Activated CD4-positive, alpha-beta T cell treated with anti-CD3 and anti-CD28 coated beads, Interleukin-2, amount 10 ng/mL, durations not matched to agents 7 days and 5 days (primary cell): Measurements from ENCODE around the gene CFI. TPM values are rescaled to one million over a fixed set of nuclear protein-coding genes. Genes with fewer than 3 reads are reported as not detected.
A peak's percentile ranks its signal among the peaks of the same experiment; 100 is the strongest.

Source experiments
- CTCF ChIA-PET: fragments of 350-600 bp; sonication (Branson Sonifier 250); formaldehyde crosslinking; loops from one replicate; lab custom pipeline; 2021; ENCODE audit warnings: antibody characterized with exemption; lab: Charles Lee
- POLR2A ChIA-PET: fragments of 350-600 bp; sonication (Branson Sonifier 250); formaldehyde crosslinking; loops from one replicate; lab custom pipeline; 2021; ENCODE audit warnings: antibody characterized with exemption; lab: Charles Lee
- DNase-seq: peaks from one replicate; pipeline ENCODE4 v3.0.0-alpha.2; 2020
- H3K27ac Mint-ChIP-seq: one replicate; pipeline ENCODE4 v1.8.0; 2021; ENCODE audit warnings: mild to moderate bottlenecking, moderate library complexity, mixed read lengths
- H3K27me3 Mint-ChIP-seq: one replicate; pipeline ENCODE4 v1.8.0; 2021; ENCODE audit warnings: mixed read lengths
- H3K36me3 Mint-ChIP-seq: one replicate; pipeline ENCODE4 v1.8.0; 2021; ENCODE audit warnings: low read depth, mixed read lengths
- H3K4me1 Mint-ChIP-seq: one replicate; pipeline ENCODE4 v1.8.0; 2021; ENCODE audit warnings: mixed read lengths
- H3K4me3 Mint-ChIP-seq: one replicate; pipeline ENCODE4 v1.8.0; 2021; ENCODE audit warnings: mild to moderate bottlenecking, moderate library complexity, mixed read lengths
- H3K9me3 Mint-ChIP-seq: one replicate; pipeline ENCODE4 v1.8.0; 2021; ENCODE audit warnings: mixed read lengths
- total RNA-seq, 2 experiments: library from RNA; stranded (reverse); gene quantifications; one replicate each; pipeline ENCODE4 v1.2.3, GENCODE V29; 2021

Gene CFI
- total RNA-seq, 2 experiments from 2014 or later = not detected

DNA sequence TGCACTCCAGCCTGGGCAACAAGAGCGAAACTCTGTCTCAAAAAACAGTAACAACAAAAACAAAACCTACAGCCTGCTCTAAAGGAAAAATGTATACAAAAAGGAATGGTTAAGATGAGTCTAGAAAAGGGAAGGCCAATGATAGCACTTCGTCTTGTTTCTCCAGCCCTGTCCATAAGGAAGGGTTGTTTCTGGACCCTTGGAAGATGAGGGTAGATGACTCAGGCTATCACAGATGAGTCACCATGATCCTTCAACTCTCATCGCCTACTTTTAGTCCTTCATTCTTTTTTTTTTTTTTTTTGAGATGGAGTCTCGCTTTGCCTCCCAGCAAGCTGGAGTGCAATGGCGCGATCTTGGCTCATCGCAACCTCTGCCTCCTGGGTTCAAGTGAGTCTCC is 80.8 kb downstream of the CFI start:
- H3K9me3 Mint-ChIP-seq = peaks cover 4% of the 10 kb centered on the region
- H3K27ac Mint-ChIP-seq = no peak overlapping the region
- peaks cover 8% of the 10 kb centered on the region for H3K4me1 Mint-ChIP-seq
- no peaks in the 10 kb centered on the region for H3K27me3 Mint-ChIP-seq
- CTCF ChIA-PET = interaction anchor here (1.0 kb wide), 1 partner anchor 21 kb away, joined by 3 read pairs; no protein-coding TSS in a partner anchor
- POLR2A ChIA-PET = no interaction called here
- H3K4me3 Mint-ChIP-seq = no peak overlapping the region
- DNase-seq = no peak
- H3K36me3 Mint-ChIP-seq = peaks cover 24% of the 10 kb centered on the region

DNA sequence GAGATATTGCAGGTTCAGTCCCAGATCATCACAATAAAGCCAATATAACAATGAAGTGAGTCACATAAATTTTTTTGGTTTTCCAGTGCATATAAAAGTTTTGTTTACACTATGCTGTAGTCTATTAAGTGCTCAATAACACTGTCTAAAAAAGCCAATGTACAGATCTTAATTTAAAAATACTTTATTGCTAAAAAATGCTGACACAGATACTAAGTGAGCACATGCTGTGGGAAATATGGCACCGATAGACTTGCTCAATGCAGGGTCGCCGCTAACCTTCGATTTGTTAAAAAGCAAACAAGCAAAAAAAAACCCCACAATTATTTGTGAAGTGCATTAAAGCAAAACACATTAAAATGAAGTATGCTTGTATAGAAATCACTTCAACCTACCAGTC is 82.2 kb downstream of the CFI start:
- H3K4me1 Mint-ChIP-seq = peaks cover 9% of the 10 kb centered on the region
- H3K27ac Mint-ChIP-seq = no peak overlapping the region
- peaks cover 26% of the 10 kb centered on the region for H3K36me3 Mint-ChIP-seq
- no peak for DNase-seq
- ChIA-PET CTCF (no interaction called here), POLR2A (no interaction called here)
- no peak overlapping the region for H3K4me3 Mint-ChIP-seq
- H3K9me3 Mint-ChIP-seq = peaks cover 4% of the 10 kb centered on the region
- no peaks in the 10 kb centered on the region for H3K27me3 Mint-ChIP-seq

DNA sequence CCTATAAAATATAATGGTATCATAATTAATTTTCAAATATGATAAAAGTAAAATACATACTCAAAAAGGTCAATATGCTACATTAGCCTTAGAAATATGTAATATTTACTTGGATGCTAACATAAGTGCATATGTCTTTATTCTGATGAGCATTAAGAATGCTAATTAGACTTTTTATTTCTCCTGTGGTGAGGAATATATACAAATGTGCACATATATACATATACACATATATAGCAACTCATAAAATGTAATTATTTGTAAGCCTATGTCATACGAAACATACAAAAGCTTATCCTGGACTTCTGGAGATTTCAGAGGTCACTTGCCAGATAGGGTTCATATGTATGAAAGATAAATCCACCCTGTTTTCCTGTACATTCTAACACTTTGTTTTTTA is 83.0 kb downstream of the CFI start:
- H3K4me3 Mint-ChIP-seq = no peak overlapping the region
- no peak for DNase-seq
- ChIA-PET POLR2A (no interaction called here), CTCF (no interaction called here)
- no peak overlapping the region for H3K27ac Mint-ChIP-seq
- peaks cover 9% of the 10 kb centered on the region for H3K4me1 Mint-ChIP-seq
- H3K27me3 Mint-ChIP-seq = no peaks in the 10 kb centered on the region
- H3K36me3 Mint-ChIP-seq = peaks cover 29% of the 10 kb centered on the region
- H3K9me3 Mint-ChIP-seq = peaks cover 4% of the 10 kb centered on the region

DNA sequence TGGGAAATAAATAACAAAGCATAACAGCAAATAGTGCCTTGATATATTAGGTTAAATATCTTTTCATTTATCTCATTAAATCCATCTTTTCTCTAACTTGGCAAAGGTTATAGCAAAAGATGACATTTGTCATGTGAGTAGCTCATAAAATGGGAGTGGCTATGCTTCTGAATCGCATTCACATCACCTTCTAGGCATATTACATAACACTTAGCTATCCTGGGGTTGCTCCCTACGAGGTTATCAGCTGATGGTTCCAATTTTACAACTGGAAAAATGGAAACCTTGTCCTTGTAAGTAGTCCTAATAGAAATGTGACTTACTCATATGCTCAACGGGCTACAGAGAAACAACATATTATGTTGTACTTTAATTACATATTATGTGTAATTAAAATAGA is 88.3 kb downstream of the CFI start:
- Mint-ChIP-seq H3K4me1 (peaks cover 9% of the 10 kb centered on the region), H3K36me3 (peaks cover 31% of the 10 kb centered on the region), H3K27me3 (no peaks in the 10 kb centered on the region), H3K9me3 (no peaks in the 10 kb centered on the region), H3K27ac (no peak overlapping the region), H3K4me3 (no peak overlapping the region)
- DNase-seq = no peak
- CTCF ChIA-PET = no interaction called here
- POLR2A ChIA-PET = no interaction called here

DNA sequence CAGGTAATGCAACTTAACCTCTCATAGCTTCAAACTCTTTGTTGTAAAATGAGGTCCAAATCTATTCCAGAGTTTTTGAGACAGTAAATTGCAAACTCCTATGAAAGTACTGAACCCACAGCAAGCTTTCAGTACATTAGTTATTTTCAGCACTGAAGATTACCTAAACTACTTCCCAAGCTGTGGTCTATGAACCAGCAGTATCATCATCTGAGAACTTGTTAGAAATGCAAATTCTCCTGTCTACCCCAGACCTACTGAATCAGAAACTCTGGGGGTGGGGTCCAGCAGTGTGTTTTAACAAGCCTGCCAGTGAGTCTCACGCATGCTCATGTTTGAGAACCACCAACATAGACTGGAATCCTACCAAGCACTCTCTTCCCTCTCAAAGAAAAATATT is 92.8 kb downstream of the CFI start:
- H3K36me3 Mint-ChIP-seq = peaks cover 10% of the 10 kb centered on the region
- H3K27ac Mint-ChIP-seq = no peak overlapping the region
- CTCF ChIA-PET = interaction anchor here (0.6 kb wide), 2 partner anchors 12 to 20 kb away, joined by 3 read pairs; no protein-coding TSS in a partner anchor
- peaks cover 4% of the 10 kb centered on the region for H3K4me1 Mint-ChIP-seq
- H3K27me3 Mint-ChIP-seq = no peaks in the 10 kb centered on the region
- no peak for DNase-seq
- POLR2A ChIA-PET = no interaction called here
- no peak overlapping the region for H3K4me3 Mint-ChIP-seq
- no peaks in the 10 kb centered on the region for H3K9me3 Mint-ChIP-seq

DNA sequence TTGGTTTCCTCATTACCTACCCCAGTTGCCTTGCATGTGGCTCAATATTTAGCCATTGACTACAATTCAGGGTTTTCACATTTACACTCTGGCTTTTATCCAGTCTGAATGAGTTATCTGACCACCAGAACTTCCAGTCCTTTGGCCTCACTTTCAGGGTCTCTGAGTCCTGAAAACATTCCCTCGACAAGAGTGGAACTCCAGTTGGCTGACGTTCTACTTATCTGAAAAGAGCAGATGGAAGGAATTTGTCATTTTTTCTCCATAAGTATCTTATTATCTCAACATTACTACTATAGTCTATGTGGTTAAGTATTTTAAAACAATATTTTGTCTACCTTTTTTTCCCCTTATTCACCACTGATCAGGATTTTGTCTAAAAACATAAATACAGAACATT is 93.4 kb downstream of the CFI start:
- no peaks in the 10 kb centered on the region for H3K9me3 Mint-ChIP-seq
- peaks cover 10% of the 10 kb centered on the region for H3K36me3 Mint-ChIP-seq
- no peaks in the 10 kb centered on the region for H3K27me3 Mint-ChIP-seq
- H3K27ac Mint-ChIP-seq = no peak overlapping the region
- no peak overlapping the region for H3K4me3 Mint-ChIP-seq
- H3K4me1 Mint-ChIP-seq = peaks cover 8% of the 10 kb centered on the region
- ChIA-PET POLR2A (no interaction called here), CTCF (interaction anchor here (0.6 kb wide), 1 partner anchor 20 kb away, joined by 3 read pairs; no protein-coding TSS in a partner anchor)
- DNase-seq = no peak

DNA sequence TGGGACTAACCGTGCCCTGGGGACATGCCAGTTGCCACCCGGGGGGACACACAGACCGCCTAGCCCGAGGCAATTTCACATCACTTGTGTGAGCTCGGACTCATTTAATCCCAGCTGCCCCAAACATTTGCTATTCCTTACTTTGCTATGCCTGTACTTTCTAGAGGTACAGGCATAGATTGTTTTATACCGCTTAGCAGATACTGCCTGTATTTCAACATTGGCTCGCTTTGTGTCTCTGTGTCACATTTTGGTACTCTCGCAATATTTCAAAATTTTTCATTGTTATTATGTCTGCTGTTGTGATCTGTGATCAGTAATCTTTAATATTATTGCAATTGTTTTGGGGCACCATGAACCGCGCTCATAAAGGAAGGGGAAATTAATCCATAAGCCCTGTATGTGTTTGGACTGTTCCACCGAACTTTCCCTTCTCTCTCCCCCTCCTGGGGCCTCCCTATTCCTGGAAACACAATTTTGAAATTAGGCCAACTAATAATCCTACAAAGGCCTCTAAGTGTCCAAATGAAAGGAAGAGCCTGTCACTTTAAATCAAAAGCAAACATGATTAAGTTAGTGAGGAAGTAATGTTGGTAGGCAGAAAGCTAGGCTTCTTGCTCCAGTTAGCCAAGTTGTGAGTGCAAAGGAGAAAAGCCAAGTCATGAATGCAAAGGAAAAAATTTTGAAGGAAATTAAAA is 98.0 kb downstream of the CFI start:
- CTCF ChIA-PET = interaction anchor here (0.7 to 1.9 kb wide), 9 partner anchors 10 to 284 kb away, joined by 3 to 6 read pairs (median 4); partner anchors contain the start of gene SEC24B
- Mint-ChIP-seq H3K27me3 (no peaks in the 10 kb centered on the region), H3K27ac (peak overlapping the region; percentile 90), H3K4me3 (peak overlapping the region; percentile 93), H3K9me3 (no peaks in the 10 kb centered on the region), H3K36me3 (peaks cover 25% of the 10 kb centered on the region), H3K4me1 (peaks cover 34% of the 10 kb centered on the region)
- no peak for DNase-seq
- POLR2A ChIA-PET = no interaction called here

DNA sequence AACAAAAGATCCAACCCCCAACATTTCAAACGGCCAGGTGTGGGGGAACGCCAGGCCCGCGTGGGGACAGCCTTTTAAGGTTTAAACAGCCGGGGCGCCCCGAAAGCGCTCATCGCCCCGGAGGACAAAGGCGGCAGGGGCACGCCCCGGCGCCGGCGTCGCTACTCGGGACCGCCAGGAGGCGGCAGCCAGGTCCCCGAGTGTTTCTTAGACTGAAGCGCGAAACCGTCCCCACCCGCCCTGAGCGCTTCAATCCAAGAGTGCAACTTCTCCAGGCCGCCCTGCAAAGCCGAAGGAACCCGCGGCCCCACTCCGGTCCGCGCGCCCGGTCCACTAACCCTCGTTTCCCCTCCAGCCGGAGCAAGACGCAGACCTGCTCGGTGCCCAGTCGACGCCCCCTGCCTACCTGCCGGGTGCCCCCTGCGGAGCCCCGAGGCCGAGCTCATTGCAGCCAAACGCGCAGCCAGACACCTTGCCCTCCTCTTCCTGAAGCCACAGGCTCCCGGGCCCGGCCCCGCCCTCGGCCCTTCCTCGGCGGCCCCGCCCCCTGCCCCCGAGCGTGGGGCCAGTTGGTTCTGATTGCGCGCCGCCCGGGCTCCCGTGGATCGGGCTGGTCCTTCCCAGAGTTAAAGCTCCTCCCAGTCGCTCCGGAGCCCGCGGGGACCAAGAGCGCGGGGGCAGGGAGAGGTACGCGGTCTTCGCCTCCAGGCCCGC is 98.7 kb downstream of the CFI start, which contains the start of gene CASP6:
Gene CASP6 (minus strand): TSS at position 496 of the 714 bp plus-strand sequence. CDS start 50 bp downstream, at position 446.
- ChIA-PET CTCF (interaction anchor here (0.8 to 1.9 kb wide), 10 partner anchors 10 to 283 kb away, joined by 3 to 6 read pairs (median 4); partner anchors contain the start of genes PLA2G12A and SEC24B), POLR2A (interaction anchor here (0.7 kb wide), 1 partner anchor 501 kb away, joined by 3 read pairs; no protein-coding TSS in a partner anchor)
- peaks cover 41% of the 10 kb centered on the region for H3K4me1 Mint-ChIP-seq
- H3K9me3 Mint-ChIP-seq = no peaks in the 10 kb centered on the region
- H3K27ac Mint-ChIP-seq = peak within 1 kb of the TSS; percentile 90
- peak within 1 kb of the TSS; percentile 93 for H3K4me3 Mint-ChIP-seq
- peaks cover 24% of the 10 kb centered on the region for H3K36me3 Mint-ChIP-seq
- no peaks in the 10 kb centered on the region for H3K27me3 Mint-ChIP-seq
- DNase-seq = peak; percentile 82

DNA sequence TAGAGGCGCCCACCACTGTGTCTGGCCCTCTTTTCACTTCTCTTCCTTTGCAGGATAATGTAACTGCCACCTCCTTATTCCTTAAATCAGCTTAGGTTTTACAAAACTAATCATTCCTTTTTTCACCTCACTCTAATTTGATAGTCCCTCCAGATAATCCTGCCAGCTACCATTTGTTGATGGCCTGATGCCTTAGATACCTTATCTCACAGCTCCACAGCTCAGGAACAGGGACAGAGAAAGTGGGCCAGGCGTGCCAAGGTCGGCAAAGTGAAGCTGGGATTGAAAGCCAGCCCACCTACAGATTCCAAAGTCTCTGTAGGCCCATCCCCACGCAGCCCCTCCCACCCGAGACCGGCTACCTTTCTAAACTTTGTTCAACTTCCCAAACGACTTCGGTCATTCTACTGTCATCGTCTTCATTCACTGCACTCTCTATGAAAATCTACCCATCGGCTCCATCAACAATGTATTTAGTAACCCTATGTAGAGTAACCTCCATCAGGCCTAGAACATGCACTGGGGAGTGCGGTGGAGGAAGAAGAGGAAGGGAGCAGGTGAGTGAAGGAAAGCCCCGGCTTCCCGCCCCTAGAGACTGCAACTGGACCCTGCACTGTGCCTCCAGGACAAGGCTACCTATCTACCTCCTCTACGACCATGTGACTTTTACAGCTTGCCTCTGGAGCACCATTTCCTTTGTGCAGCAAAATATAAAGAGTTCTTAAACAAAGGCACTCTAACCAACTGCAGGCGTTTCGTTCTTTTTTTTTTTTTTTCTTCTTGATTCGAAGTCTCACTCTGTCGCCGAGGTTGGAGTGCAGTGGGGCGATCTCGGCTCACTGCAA is 100.0 kb downstream of the CFI start:
- Mint-ChIP-seq H3K4me1 (peaks cover 47% of the 10 kb centered on the region), H3K9me3 (no peaks in the 10 kb centered on the region), H3K27ac (peak overlapping the region; percentile 90), H3K4me3 (peak overlapping the region; percentile 93), H3K27me3 (no peaks in the 10 kb centered on the region), H3K36me3 (peaks cover 34% of the 10 kb centered on the region)
- CTCF ChIA-PET = interaction anchor here (0.7 to 1.9 kb wide), 14 partner anchors 8 to 268 kb away, joined by 3 to 6 read pairs (median 3); partner anchors contain the start of genes PLA2G12A and SEC24B
- POLR2A ChIA-PET = interaction anchor here (0.6 to 0.7 kb wide), 3 partner anchors 53 to 502 kb away, joined by 3 to 5 read pairs (median 3); no protein-coding TSS in a partner anchor
- DNase-seq = no peak

DNA sequence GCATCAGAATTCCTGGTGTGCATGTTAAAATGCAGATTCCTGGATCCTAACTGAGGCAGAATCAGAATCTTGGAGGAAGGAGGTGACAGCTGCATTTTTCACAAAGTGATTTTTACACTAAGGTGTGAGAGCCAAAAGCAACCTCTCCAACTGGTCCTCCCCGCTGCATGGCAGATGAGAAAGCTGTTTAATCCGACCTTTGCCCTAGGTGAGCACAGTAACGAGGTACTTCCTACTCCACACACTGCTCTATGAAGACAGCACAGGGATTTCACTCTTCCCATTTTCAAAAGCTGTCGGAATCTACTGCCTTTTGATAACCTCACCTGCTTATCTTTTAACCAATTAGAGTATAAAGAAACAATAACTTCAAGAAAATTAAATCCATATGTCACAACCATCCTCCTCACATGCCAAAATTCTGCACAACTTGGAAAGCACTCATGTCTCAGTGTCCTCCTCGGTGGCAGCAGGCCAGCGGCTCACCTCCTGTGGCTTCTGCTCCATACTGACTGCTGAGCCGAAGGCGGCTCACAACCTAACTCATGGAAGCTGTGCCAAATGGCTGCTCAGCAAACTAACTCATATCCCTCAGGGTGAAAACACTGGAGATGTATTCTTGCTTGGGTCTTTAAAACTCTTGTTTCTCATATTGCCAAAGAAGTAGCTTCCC is 102.1 kb downstream of the CFI start:
- Mint-ChIP-seq H3K4me1 (peaks cover 50% of the 10 kb centered on the region), H3K36me3 (peaks cover 42% of the 10 kb centered on the region), H3K4me3 (no peak overlapping the region), H3K27me3 (no peaks in the 10 kb centered on the region), H3K9me3 (no peaks in the 10 kb centered on the region), H3K27ac (no peak overlapping the region)
- POLR2A ChIA-PET = interaction anchor here (0.6 kb wide), 1 partner anchor 11 kb away, joined by 6 read pairs; no protein-coding TSS in a partner anchor
- no peak for DNase-seq
- CTCF ChIA-PET = interaction anchor here (0.7 to 1.6 kb wide), 4 partner anchors 22 to 148 kb away, joined by 3 to 6 read pairs (median 3); no protein-coding TSS in a partner anchor

DNA sequence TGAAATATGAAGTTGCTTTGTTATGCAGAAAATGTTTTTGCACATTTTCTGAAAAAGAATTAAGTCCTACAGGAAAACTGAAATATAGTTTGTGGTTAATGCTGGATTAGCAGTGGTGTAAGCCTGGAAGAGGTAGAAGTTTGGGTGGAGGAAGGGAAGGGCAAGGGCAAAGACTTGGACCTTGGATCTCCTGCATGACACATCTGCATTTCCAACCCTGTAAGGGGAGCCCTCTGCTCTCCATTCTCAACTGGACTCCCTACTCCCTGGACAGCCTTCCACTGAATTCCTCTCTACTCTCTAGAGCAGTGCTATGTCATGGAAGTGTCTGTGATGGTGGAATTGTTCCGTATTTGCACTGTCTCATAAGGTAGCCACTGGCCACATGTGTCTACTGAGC is 103.1 kb downstream of the CFI start:
- no peak for DNase-seq
- peaks cover 51% of the 10 kb centered on the region for H3K36me3 Mint-ChIP-seq
- no peaks in the 10 kb centered on the region for H3K27me3 Mint-ChIP-seq
- no peaks in the 10 kb centered on the region for H3K9me3 Mint-ChIP-seq
- H3K4me3 Mint-ChIP-seq = no peak overlapping the region
- no peak overlapping the region for H3K27ac Mint-ChIP-seq
- POLR2A ChIA-PET = no interaction called here
- CTCF ChIA-PET = interaction anchor here (1.6 kb wide), 1 partner anchor 32 kb away, joined by 3 read pairs; the partner anchor contains the start of gene PLA2G12A
- peaks cover 45% of the 10 kb centered on the region for H3K4me1 Mint-ChIP-seq
